Measurements from ENCODE around the gene RBBP6. TPM values are rescaled to one million over a fixed set of nuclear protein-coding genes. Genes with fewer than 3 reads are reported as not detected.

The RBBP6 gene
- total RNA-seq, 1 donor from 2014 or later, result 56.9 TPM

- Mint-ChIP-seq H3K36me3 (ENCODE audit: unreplicated experiment) (peaks cover 12% of the 10 kb centered on the region), H3K27ac (ENCODE audit: unreplicated experiment) (no peak overlapping the region), H3K9me3 (ENCODE audit: unreplicated experiment) (peaks cover 7% of the 10 kb centered on the region), H3K4me3 (ENCODE audit: unreplicated experiment) (no peak overlapping the region), H3K4me1 (ENCODE audit: low read depth, unreplicated experiment) (no peaks in the 10 kb centered on the region), H3K27me3 (ENCODE audit: unreplicated experiment) (no peaks in the 10 kb centered on the region)
- DNase-seq, result no peak
- TF ChIP-seq CTCF (IDR thresholded peaks at IDR 0.05; ENCODE audit: partially characterized antibody, unreplicated experiment), result no peak
These were observed 41.3 kb downstream of the RBBP6 start for GRCh38 chr16:24580665-24581064.

GRCh38 chr16:24583494-24583893 lies 44.1 kb downstream of the RBBP6 start:
- Mint-ChIP-seq H3K27ac (ENCODE audit: unreplicated experiment) (no peak overlapping the region), H3K4me3 (ENCODE audit: unreplicated experiment) (no peak overlapping the region), H3K27me3 (ENCODE audit: unreplicated experiment) (no peaks in the 10 kb centered on the region), H3K36me3 (ENCODE audit: unreplicated experiment) (no peaks in the 10 kb centered on the region), H3K9me3 (ENCODE audit: unreplicated experiment) (no peaks in the 10 kb centered on the region), H3K4me1 (ENCODE audit: low read depth, unreplicated experiment) (no peaks in the 10 kb centered on the region)
- no peak for TF ChIP-seq CTCF (IDR thresholded peaks at IDR 0.05; ENCODE audit: partially characterized antibody, unreplicated experiment)
- DNase-seq, result no peak

GRCh38 chr16:24589997-24590396 lies 50.6 kb downstream of the RBBP6 start:
- no peak for TF ChIP-seq CTCF (IDR thresholded peaks at IDR 0.05; ENCODE audit: partially characterized antibody, unreplicated experiment)
- Mint-ChIP-seq H3K4me1 (ENCODE audit: low read depth, unreplicated experiment) (no peaks in the 10 kb centered on the region), H3K36me3 (ENCODE audit: unreplicated experiment) (no peaks in the 10 kb centered on the region), H3K9me3 (ENCODE audit: unreplicated experiment) (no peaks in the 10 kb centered on the region), H3K27ac (ENCODE audit: unreplicated experiment) (no peak overlapping the region), H3K27me3 (ENCODE audit: unreplicated experiment) (no peaks in the 10 kb centered on the region), H3K4me3 (ENCODE audit: unreplicated experiment) (no peak overlapping the region)
- no peak for DNase-seq

GRCh38 chr16:24598777-24599437 lies 59.5 kb downstream of the RBBP6 start:
- DNase-seq, result no peak
- peaks cover 2% of the 10 kb centered on the region for H3K27me3 Mint-ChIP-seq (ENCODE audit: unreplicated experiment)
- H3K27ac Mint-ChIP-seq (ENCODE audit: unreplicated experiment), result no peak overlapping the region
- no peak overlapping the region for H3K4me3 Mint-ChIP-seq (ENCODE audit: unreplicated experiment)
- H3K36me3 Mint-ChIP-seq (ENCODE audit: unreplicated experiment), result peaks cover 4% of the 10 kb centered on the region
- no peak for TF ChIP-seq CTCF (IDR thresholded peaks at IDR 0.05; ENCODE audit: partially characterized antibody, unreplicated experiment)
- H3K9me3 Mint-ChIP-seq (ENCODE audit: unreplicated experiment), result peaks cover 1% of the 10 kb centered on the region
- H3K4me1 Mint-ChIP-seq (ENCODE audit: low read depth, unreplicated experiment), result no peaks in the 10 kb centered on the region

- peak overlapping the region; percentile 25 for H3K27ac Mint-ChIP-seq (ENCODE audit: unreplicated experiment)
- TF ChIP-seq CTCF (IDR thresholded peaks at IDR 0.05; ENCODE audit: partially characterized antibody, unreplicated experiment), result no peak
- peaks cover 4% of the 10 kb centered on the region for H3K27me3 Mint-ChIP-seq (ENCODE audit: unreplicated experiment)
- no peak for DNase-seq
- H3K9me3 Mint-ChIP-seq (ENCODE audit: unreplicated experiment), result peaks cover 5% of the 10 kb centered on the region
- no peaks in the 10 kb centered on the region for H3K36me3 Mint-ChIP-seq (ENCODE audit: unreplicated experiment)
- no peaks in the 10 kb centered on the region for H3K4me1 Mint-ChIP-seq (ENCODE audit: low read depth, unreplicated experiment)
- H3K4me3 Mint-ChIP-seq (ENCODE audit: unreplicated experiment), result peak overlapping the region; percentile 89
These were observed 70.0 kb downstream of the RBBP6 start for GRCh38 chr16:24609417-24609739.

Data from glutamatergic neuron (in vitro differentiated cells).